ENCODE measurements around the gene C1orf87. TPM values are rescaled to one million over a fixed set of nuclear protein-coding genes. Genes with fewer than 3 reads are reported as not detected.
A peak's percentile ranks its signal among the peaks of the same experiment; 100 is the strongest.

Gene C1orf87
- total and polyA plus RNA-seq, 3 experiments from 2014 or later = not detected

- H3K9me3 Mint-ChIP-seq = no peaks in the 10 kb centered on the region
- H3K36me3 Mint-ChIP-seq = no peaks in the 10 kb centered on the region
- no peak overlapping the region for H3K4me3 ChIP-seq (ENCODE audit: low read length)
- DNase-seq = no peak
- H3K36me3 ChIP-seq (ENCODE audit: insufficient read depth, low read length) = no peaks in the 10 kb centered on the region
- no peaks in the 10 kb centered on the region for H3K4me1 ChIP-seq (ENCODE audit: insufficient read depth, low read length)
- H3K9me3 ChIP-seq (ENCODE audit: low read length) = no peaks in the 10 kb centered on the region
- POLR2A ChIA-PET = no interaction called here
- no peak overlapping the region for H3K27ac Mint-ChIP-seq
- peaks cover 4 to 9% of the 10 kb centered on the region in 2 donors for H3K27me3 Mint-ChIP-seq
- H3K27ac ChIP-seq (ENCODE audit: low read depth, low read length) = no peak overlapping the region
- H3K4me3 Mint-ChIP-seq = no peak overlapping the region
- no peaks in the 10 kb centered on the region for H3K4me1 Mint-ChIP-seq
- CTCF ChIA-PET = no interaction called here
- no peaks in the 10 kb centered on the region for H3K27me3 ChIP-seq (ENCODE audit: insufficient read depth, low read length, poor library complexity, severe bottlenecking)
Observed at GRCh38 chr1:59985911-59986515, 87.6 kb downstream of the C1orf87 start.

GRCh38 chr1:59979666-59980065 is 93.9 kb downstream of the C1orf87 start:
- no peak for DNase-seq
- peaks cover 15 to 23% of the 10 kb centered on the region in 2 donors for H3K27me3 Mint-ChIP-seq
- H3K4me1 Mint-ChIP-seq = no peaks in the 10 kb centered on the region
- H3K27ac ChIP-seq (ENCODE audit: low read depth, low read length) = no peak overlapping the region
- H3K4me3 Mint-ChIP-seq = no peak overlapping the region
- H3K4me3 ChIP-seq (ENCODE audit: low read length) = no peak overlapping the region
- CTCF ChIA-PET = interaction anchor here (1.8 kb wide), 1 partner anchor 9 kb away, joined by 5 read pairs; no protein-coding TSS in a partner anchor
- no peaks in the 10 kb centered on the region for H3K9me3 Mint-ChIP-seq
- H3K4me1 ChIP-seq (ENCODE audit: insufficient read depth, low read length) = no peaks in the 10 kb centered on the region
- no peaks in the 10 kb centered on the region for H3K9me3 ChIP-seq (ENCODE audit: low read length)
- no peak overlapping the region for H3K27ac Mint-ChIP-seq
- no peaks in the 10 kb centered on the region for H3K36me3 ChIP-seq (ENCODE audit: insufficient read depth, low read length)
- POLR2A ChIA-PET = no interaction called here
- no peaks in the 10 kb centered on the region for H3K27me3 ChIP-seq (ENCODE audit: insufficient read depth, low read length, poor library complexity, severe bottlenecking)
- peaks cover 0 to 1% (median 0%) of the 10 kb centered on the region in 3 donors for H3K36me3 Mint-ChIP-seq

GRCh38 chr1:59978511-59978910 is 95.1 kb downstream of the C1orf87 start:
- peaks cover 14 to 26% of the 10 kb centered on the region in 2 donors for H3K27me3 Mint-ChIP-seq
- H3K4me3 Mint-ChIP-seq = no peak overlapping the region
- Histone ChIP-seq H3K27ac (ENCODE audit: low read depth, low read length) (no peak overlapping the region), H3K27me3 (ENCODE audit: insufficient read depth, low read length, poor library complexity, severe bottlenecking) (no peaks in the 10 kb centered on the region), H3K4me3 (ENCODE audit: low read length) (no peak overlapping the region), H3K4me1 (ENCODE audit: insufficient read depth, low read length) (no peaks in the 10 kb centered on the region), H3K36me3 (ENCODE audit: insufficient read depth, low read length) (no peaks in the 10 kb centered on the region), H3K9me3 (ENCODE audit: low read length) (no peaks in the 10 kb centered on the region)
- no peak overlapping the region for H3K27ac Mint-ChIP-seq
- no peak for DNase-seq
- H3K4me1 Mint-ChIP-seq = no peaks in the 10 kb centered on the region
- H3K9me3 Mint-ChIP-seq = no peaks in the 10 kb centered on the region
- ChIA-PET CTCF (interaction anchor here (1.8 kb wide), 1 partner anchor 8 kb away, joined by 5 read pairs; no protein-coding TSS in a partner anchor), POLR2A (no interaction called here)
- peaks cover 0 to 1% (median 0%) of the 10 kb centered on the region in 3 donors for H3K36me3 Mint-ChIP-seq

GRCh38 chr1:59978026-59978425 is 95.5 kb downstream of the C1orf87 start:
- CTCF ChIA-PET = no interaction called here

GRCh38 chr1:59977075-59977410 is 96.5 kb downstream of the C1orf87 start:
- POLR2A ChIA-PET = no interaction called here
- H3K4me1 Mint-ChIP-seq = no peaks in the 10 kb centered on the region
- Histone ChIP-seq H3K4me3 (ENCODE audit: low read length) (no peak overlapping the region), H3K4me1 (ENCODE audit: insufficient read depth, low read length) (no peaks in the 10 kb centered on the region), H3K27me3 (ENCODE audit: insufficient read depth, low read length, poor library complexity, severe bottlenecking) (no peaks in the 10 kb centered on the region), H3K36me3 (ENCODE audit: insufficient read depth, low read length) (no peaks in the 10 kb centered on the region), H3K9me3 (ENCODE audit: low read length) (no peaks in the 10 kb centered on the region), H3K27ac (ENCODE audit: low read depth, low read length) (no peak overlapping the region)
- no peak overlapping the region for H3K27ac Mint-ChIP-seq
- no peak for DNase-seq
- H3K27me3 Mint-ChIP-seq = peaks cover 18 to 38% of the 10 kb centered on the region in 2 donors
- H3K36me3 Mint-ChIP-seq = peaks cover 0 to 1% (median 0%) of the 10 kb centered on the region in 3 donors
- no peaks in the 10 kb centered on the region for H3K9me3 Mint-ChIP-seq
- no peak overlapping the region for H3K4me3 Mint-ChIP-seq
- CTCF ChIA-PET = interaction anchor here (1.5 kb wide), 1 partner anchor 29 kb away, joined by 4 read pairs; no protein-coding TSS in a partner anchor

More at GRCh38 chr1:59978026-59978425, 95.5 kb downstream of the C1orf87 start:
- no peaks in the 10 kb centered on the region for H3K4me1 Mint-ChIP-seq
- no peak overlapping the region for H3K4me3 ChIP-seq (ENCODE audit: low read length)
- H3K27ac ChIP-seq (ENCODE audit: low read depth, low read length) = no peak overlapping the region
- H3K36me3 Mint-ChIP-seq = peaks cover 0 to 1% (median 0%) of the 10 kb centered on the region in 3 donors
- peaks cover 18 to 31% of the 10 kb centered on the region in 2 donors for H3K27me3 Mint-ChIP-seq
- H3K9me3 Mint-ChIP-seq = no peaks in the 10 kb centered on the region
- POLR2A ChIA-PET = no interaction called here
- no peak for DNase-seq
- H3K4me3 Mint-ChIP-seq = no peak overlapping the region
- H3K36me3 ChIP-seq (ENCODE audit: insufficient read depth, low read length) = no peaks in the 10 kb centered on the region
- no peaks in the 10 kb centered on the region for H3K9me3 ChIP-seq (ENCODE audit: low read length)
- no peak overlapping the region for H3K27ac Mint-ChIP-seq
- no peaks in the 10 kb centered on the region for H3K4me1 ChIP-seq (ENCODE audit: insufficient read depth, low read length)
- H3K27me3 ChIP-seq (ENCODE audit: insufficient read depth, low read length, poor library complexity, severe bottlenecking) = no peaks in the 10 kb centered on the region

GRCh38 chr1:59976194-59977074 is 97.1 kb downstream of the C1orf87 start:
- ChIA-PET CTCF (interaction anchor here (1.5 to 2.3 kb wide), 2 partner anchors 12 to 29 kb away, joined by 4 to 8 read pairs; no protein-coding TSS in a partner anchor), POLR2A (no interaction called here)
- Histone ChIP-seq H3K9me3 (ENCODE audit: low read length) (no peaks in the 10 kb centered on the region), H3K27me3 (ENCODE audit: insufficient read depth, low read length, poor library complexity, severe bottlenecking) (no peaks in the 10 kb centered on the region), H3K4me3 (ENCODE audit: low read length) (no peak overlapping the region), H3K36me3 (ENCODE audit: insufficient read depth, low read length) (no peaks in the 10 kb centered on the region), H3K27ac (ENCODE audit: low read depth, low read length) (no peak overlapping the region), H3K4me1 (ENCODE audit: insufficient read depth, low read length) (no peaks in the 10 kb centered on the region)
- Mint-ChIP-seq H3K27me3 (peaks cover 19 to 39% of the 10 kb centered on the region in 2 donors), H3K36me3 (peaks cover 0 to 1% (median 0%) of the 10 kb centered on the region in 3 donors), H3K4me1 (peaks cover under 1 to 2% (median 2%) of the 10 kb centered on the region in 3 donors), H3K9me3 (no peaks in the 10 kb centered on the region), H3K4me3 (no peak overlapping the region), H3K27ac (no peak overlapping the region)
- peak in 3 of 5 donors; percentile 11 to 50 (median 18) for DNase-seq

- peaks cover 15 to 44% of the 10 kb centered on the region in 2 donors for H3K27me3 Mint-ChIP-seq
- H3K4me1 Mint-ChIP-seq = peaks cover 2 to 6% (median 3%) of the 10 kb centered on the region in 3 donors
Observed at GRCh38 chr1:59973719-59974118, 99.9 kb downstream of the C1orf87 start.

More at GRCh38 chr1:59973719-59974118, 99.9 kb downstream of the C1orf87 start:
- H3K36me3 Mint-ChIP-seq = peaks cover 0 to 1% (median 0%) of the 10 kb centered on the region in 3 donors
- Histone ChIP-seq H3K36me3 (ENCODE audit: insufficient read depth, low read length) (no peaks in the 10 kb centered on the region), H3K4me1 (ENCODE audit: insufficient read depth, low read length) (no peaks in the 10 kb centered on the region), H3K27ac (ENCODE audit: low read depth, low read length) (no peak overlapping the region), H3K9me3 (ENCODE audit: low read length) (no peaks in the 10 kb centered on the region), H3K4me3 (ENCODE audit: low read length) (no peak overlapping the region), H3K27me3 (ENCODE audit: insufficient read depth, low read length, poor library complexity, severe bottlenecking) (no peaks in the 10 kb centered on the region)
- ChIA-PET CTCF (no interaction called here), POLR2A (no interaction called here)
- no peak overlapping the region for H3K27ac Mint-ChIP-seq
- DNase-seq = no peak
- no peaks in the 10 kb centered on the region for H3K9me3 Mint-ChIP-seq
- H3K4me3 Mint-ChIP-seq = no peak overlapping the region
